NCI-H748 (cell line): ENCODE results near the gene DNAI1.

Experiments
- DNase-seq: peaks from one replicate; lab custom pipeline; 2025; ENCODE audit not compliant: unreplicated experiment; lab: John Stamatoyannopoulos, UW

Gene DNAI1

GRCh38 chr9:34555936-34556525 is 97.4 kb downstream of the DNAI1 start:
- DNase-seq: no peak

GRCh38 chr9:34556949-34557348 is 98.3 kb downstream of the DNAI1 start:
- DNase-seq: no peak

GRCh38 chr9:34557426-34558321 is 99.1 kb downstream of the DNAI1 start:
- no peak for DNase-seq

DNA sequence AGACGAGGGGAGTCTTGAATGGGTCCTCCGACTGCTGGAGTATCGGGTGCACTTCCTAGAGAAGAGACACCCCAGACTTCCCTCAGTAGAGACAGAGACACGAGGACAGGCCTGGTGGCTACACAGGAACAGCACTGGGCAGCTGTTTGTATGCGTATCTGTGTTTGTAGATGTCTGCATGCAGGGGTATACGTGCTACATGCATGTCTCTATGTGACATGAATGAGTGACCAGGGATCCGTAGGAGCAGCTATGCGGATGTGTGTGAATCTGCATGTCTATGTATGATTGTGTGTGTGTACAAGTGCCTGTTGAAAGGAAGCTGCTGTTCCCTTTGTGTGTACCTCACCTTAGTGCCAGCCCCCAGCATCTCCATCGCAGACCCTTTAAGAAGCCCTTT is 99.8 kb downstream of the DNAI1 start:
- DNase-seq: no peak

- DNase-seq: peak; percentile 53
Observed at GRCh38 chr9:34558919-34559623, 100.5 kb downstream of the DNAI1 start.

DNA sequence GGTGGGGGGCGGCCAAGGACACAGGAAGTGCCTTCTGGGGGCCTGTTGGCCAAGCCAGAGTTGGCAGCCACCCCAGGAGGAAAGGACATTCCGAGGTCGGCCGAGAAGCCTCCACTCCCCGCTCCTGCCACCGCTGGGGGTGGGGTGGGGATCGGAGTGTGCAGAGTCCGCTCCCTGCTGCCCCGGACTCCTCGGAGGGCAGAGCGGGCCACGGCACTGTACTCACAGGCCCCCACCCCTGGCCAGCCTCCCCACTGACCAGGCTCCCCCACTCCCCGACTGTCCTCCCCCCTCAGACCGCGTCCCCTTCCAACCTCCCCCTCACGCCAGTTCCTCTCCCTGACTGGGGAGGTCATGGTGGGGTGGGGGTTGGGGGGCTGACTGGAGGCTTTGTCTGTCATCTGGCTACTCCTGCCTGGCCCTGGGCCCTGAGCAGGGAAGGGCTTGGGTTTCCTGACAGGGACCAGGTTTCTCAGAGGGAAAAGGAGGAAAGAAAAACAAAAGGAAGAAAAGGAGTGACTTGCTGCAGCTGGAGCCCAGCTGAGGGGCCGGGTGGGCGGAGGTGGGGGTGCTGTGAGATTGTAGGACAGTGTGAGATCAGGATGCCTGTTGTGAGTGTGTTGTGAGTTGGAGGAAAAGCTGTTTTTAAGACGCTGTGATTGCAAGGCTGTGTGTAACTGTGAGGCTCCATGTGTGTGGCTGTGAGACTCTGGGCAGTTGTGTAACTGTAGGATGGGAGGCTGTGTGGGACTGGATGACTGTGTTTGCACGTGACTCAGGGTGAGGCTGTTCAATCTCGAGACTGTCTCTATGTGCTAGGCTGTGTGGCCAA is 101.2 kb downstream of the DNAI1 start:
- DNase-seq: no peak

DNA sequence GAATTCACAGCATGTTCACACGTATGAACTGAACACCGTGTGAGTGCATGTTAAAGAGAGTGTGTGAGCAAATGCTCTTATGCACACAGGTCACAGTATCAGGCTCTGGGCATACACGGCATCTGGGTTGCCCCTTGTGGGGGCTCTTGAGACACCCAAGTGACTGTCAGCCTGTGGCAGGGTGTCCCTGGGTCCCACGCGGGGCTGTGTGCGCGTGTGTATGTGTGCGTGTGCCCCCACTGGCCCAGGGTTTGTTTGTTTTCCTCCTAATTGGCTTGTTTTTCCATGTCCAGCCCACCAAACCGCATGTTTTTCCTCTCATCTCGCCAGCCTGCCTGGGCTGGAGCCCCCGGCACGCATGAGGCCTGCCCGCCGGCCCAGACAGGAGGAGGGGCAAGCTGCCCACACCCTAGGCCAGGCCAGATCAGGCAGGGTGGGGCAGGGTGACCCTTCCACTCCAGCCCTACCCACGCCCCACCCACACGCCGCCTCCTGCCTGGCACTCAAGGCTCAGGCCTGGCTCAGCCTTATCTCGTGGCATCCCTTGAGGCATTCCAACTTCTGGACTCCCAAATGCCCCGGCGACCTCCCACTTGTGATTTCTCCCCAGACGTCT is 102.1 kb downstream of the DNAI1 start:
- no peak for DNase-seq

- no peak for DNase-seq
Observed at GRCh38 chr9:34562135-34562745, 103.6 kb downstream of the DNAI1 start.

- DNase-seq: no peak
Observed at GRCh38 chr9:34563262-34563661, 104.7 kb downstream of the DNAI1 start.

DNA sequence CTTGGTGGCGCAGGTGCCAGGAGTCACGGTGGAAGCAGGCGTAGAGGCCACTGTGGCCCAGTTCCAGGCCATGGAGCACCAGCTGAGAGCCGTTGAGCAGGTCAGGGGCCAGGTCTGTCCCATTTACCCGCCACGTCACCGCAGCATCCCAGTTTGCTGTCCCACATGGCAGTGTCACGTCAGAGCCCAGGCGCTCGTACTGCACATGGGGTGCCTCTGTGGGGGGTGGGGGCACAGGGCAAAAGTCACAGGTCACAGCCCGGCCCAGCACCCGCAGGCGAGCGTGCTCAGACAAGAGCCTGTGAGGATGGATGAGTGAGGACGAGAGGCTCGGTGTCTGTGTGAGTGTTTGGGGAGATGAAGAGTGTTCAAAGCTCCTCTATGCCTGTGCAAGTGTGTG is 106.0 kb downstream of the DNAI1 start:
- DNase-seq: no peak

GRCh38 chr9:34565856-34566255 is 107.3 kb downstream of the DNAI1 start:
- no peak for DNase-seq

DNA sequence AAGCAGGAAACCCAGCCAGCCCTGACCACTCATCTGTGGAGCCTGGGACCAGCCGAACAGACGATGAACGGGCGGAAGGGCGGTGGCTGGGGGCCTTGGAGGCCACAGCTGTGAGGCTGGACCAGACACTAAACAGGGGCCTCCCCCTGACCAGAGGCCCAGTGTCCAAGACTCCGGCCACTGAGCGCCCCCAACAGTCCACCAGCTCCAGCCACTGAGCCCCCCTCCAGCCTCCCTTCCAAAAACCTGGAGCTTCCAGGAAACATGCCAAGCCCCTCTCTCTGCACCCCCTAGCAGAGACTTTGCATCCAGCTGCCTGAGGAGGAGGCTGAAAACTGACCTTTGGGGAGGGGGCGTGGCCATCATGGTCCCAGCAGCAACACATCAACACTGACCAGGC is 107.7 kb downstream of the DNAI1 start:
- DNase-seq: no peak

DNA sequence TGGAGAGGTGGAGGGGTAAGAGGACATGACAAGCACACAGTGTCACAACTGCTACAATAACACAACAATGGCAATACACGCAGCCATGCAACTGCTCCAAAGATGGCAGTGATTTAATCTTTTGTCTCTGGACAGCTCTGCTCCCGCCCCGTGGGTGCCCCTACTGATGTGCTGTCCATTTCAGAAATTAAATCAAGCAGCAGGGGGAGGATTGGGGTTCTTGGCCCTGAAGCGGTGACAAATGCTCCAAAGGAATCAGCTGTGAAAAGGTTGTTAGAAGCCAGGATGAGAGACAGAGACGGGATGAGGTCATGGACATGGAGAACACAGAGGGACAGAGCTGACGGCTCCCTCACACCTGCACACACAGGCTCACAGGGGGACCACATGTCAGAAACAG is 108.4 kb downstream of the DNAI1 start:
- DNase-seq: no peak

GRCh38 chr9:34568133-34568532 is 109.5 kb downstream of the DNAI1 start:
- DNase-seq: no peak

GRCh38 chr9:34568774-34569173 is 110.2 kb downstream of the DNAI1 start:
- no peak for DNase-seq

DNA sequence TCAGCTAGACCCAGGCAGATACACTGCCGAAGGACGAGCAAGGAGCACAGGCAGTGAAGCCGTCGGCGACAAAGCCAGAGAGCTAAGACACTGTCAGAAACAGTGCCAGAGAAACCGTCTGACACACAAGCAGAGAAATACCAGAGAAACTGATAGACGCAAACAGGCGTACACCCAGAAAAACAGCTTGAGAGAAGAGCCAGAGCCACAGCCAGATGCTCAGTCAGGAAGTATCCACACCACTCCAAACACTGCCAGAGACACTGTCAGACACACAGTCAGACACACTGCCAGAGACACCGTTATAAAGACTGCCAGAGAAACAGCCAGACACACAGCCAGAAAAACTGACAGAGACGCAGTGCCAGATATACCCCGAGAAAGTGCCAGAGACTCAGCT is 111.8 kb downstream of the DNAI1 start:
- no peak for DNase-seq
